Measurements from ENCODE around the gene ZP1. TPM values are rescaled to one million over a fixed set of nuclear protein-coding genes. Genes with fewer than 3 reads are reported as not detected.
A peak's percentile ranks its signal among the peaks of the same experiment; 100 is the strongest.

ZP1 gene
- total RNA-seq, 1 donor from 2014 or later, result 0.31 TPM

DNA sequence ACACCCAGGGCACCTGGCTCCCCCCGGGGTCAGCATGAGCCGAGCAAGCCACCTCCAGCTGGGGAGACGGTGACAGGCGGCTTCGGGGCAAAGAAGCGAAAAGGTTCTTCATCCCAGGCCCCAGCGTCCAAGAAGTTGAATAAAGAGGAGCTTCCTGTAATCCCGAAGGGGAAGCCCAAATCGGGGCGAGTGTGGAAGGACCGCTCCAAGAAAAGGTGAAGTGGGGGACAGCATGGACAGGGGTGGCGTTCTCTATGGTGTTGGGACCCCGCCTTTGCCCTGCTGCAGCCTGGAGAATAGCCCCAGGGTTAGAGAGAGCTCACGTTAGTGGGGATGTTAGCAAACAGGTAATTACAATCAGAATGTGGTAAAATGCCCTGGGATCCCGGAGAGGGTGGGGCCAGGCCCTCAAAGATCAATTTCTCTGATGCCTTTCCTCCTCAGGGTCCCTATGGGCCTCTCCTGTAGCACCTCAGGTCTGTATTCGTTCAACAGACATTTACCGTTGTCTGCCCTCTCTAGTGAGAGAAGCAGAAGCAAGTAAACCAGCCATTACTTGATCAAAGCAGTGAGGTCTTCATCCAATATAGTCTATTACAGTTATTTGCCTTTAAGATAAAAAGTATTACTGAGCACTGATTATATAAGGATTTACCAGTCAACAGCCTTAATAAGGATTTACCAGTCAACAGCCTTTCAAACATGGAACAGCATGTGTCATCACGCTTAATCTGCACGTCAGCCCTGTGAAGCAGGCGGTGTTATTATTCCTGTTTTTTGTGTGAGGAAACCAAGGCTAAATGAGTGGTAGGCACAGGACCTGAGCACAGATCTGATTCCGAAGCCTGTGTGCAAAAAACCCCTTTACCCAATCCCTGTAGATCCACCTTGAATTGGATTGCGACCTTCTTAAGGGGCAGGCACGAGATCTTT is 24.4 kb upstream of the ZP1 start:
- Mint-ChIP-seq H3K4me1 (peaks cover 48% of the 10 kb centered on the region), H3K4me3 (peak overlapping the region; percentile 84), H3K27me3 (ENCODE audit: low read depth) (no peaks in the 10 kb centered on the region), H3K27ac (peak overlapping the region; percentile 96), H3K36me3 (no peaks in the 10 kb centered on the region), H3K9me3 (no peaks in the 10 kb centered on the region)
- TF ChIP-seq, protein P1, sequence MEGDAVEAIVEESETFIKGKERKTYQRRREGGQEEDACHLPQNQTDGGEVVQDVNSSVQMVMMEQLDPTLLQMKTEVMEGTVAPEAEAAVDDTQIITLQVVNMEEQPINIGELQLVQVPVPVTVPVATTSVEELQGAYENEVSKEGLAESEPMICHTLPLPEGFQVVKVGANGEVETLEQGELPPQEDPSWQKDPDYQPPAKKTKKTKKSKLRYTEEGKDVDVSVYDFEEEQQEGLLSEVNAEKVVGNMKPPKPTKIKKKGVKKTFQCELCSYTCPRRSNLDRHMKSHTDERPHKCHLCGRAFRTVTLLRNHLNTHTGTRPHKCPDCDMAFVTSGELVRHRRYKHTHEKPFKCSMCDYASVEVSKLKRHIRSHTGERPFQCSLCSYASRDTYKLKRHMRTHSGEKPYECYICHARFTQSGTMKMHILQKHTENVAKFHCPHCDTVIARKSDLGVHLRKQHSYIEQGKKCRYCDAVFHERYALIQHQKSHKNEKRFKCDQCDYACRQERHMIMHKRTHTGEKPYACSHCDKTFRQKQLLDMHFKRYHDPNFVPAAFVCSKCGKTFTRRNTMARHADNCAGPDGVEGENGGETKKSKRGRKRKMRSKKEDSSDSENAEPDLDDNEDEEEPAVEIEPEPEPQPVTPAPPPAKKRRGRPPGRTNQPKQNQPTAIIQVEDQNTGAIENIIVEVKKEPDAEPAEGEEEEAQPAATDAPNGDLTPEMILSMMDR (IDR thresholded peaks at IDR 0.05; ENCODE audit: unreplicated experiment), result no peak
- no peak for DNase-seq (ENCODE audit: low spot score in 2 of 2, unreplicated experiment in 2 of 2)

DNA sequence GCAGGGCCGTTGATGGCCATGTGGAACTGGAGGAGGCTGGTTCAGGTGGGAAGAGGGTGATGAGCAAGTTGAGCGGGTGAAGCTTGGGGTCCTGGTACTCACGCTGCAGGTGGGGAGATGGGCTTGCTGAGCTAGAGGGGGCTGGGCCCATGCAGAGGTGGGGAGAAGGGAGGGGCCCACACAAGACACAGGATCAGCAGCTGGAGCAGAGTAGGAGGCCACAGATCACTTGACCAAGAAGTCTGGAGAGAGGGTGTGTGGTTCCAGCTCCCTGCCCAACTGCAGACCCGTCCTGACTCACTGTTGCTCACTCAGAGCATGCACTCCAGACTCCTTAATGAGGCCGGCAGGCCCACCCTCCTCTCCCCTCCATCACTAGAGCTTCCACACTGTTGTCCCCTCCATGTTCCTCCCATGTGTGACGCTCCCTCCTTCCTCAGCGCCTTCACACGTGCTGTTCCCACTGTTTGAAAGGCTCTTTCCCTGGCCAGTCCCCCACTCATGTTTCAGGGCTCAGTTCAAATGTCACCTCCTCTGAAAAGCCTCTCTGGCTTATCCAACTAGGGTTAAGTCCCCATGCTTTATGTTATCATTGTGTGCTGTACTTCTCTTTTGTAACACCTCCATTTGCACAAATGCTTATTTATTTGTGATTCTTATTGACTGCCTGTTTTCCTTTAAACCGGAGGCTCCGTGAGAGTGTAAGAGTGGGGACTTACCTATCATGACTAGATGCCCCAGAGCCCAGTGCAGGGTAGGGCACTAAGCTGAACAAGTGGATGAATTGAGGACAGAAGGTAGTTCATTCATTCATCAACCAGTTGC is 23.1 kb upstream of the ZP1 start:
- Mint-ChIP-seq H3K4me3 (peak overlapping the region; percentile 84), H3K9me3 (no peaks in the 10 kb centered on the region), H3K36me3 (peaks cover 5% of the 10 kb centered on the region), H3K27ac (no peak overlapping the region), H3K4me1 (peaks cover 48% of the 10 kb centered on the region), H3K27me3 (ENCODE audit: low read depth) (no peaks in the 10 kb centered on the region)
- DNase-seq (ENCODE audit: low spot score in 2 of 2, unreplicated experiment in 2 of 2), result no peak
- TF ChIP-seq, protein P1 (IDR thresholded peaks at IDR 0.05; ENCODE audit: unreplicated experiment), result no peak

GRCh38 chr11:60844870-60845221 is 22.5 kb upstream of the ZP1 start:
- TF ChIP-seq, protein P1 (IDR thresholded peaks at IDR 0.05; ENCODE audit: unreplicated experiment), result no peak
- H3K36me3 Mint-ChIP-seq, result peaks cover 5% of the 10 kb centered on the region
- H3K4me1 Mint-ChIP-seq, result peaks cover 48% of the 10 kb centered on the region
- no peak for DNase-seq (ENCODE audit: low spot score in 2 of 2, unreplicated experiment in 2 of 2)
- H3K4me3 Mint-ChIP-seq, result peak overlapping the region; percentile 84
- no peaks in the 10 kb centered on the region for H3K9me3 Mint-ChIP-seq
- H3K27ac Mint-ChIP-seq, result no peak overlapping the region
- no peaks in the 10 kb centered on the region for H3K27me3 Mint-ChIP-seq (ENCODE audit: low read depth)

GRCh38 chr11:60845338-60845737 is 22.0 kb upstream of the ZP1 start:
- peaks cover 5% of the 10 kb centered on the region for H3K36me3 Mint-ChIP-seq
- TF ChIP-seq, protein P1 (IDR thresholded peaks at IDR 0.05; ENCODE audit: unreplicated experiment), result no peak

GRCh38 chr11:60847281-60847680 is 20.1 kb upstream of the ZP1 start:
- H3K4me3 Mint-ChIP-seq, result no peak overlapping the region
- TF ChIP-seq, protein P1 (IDR thresholded peaks at IDR 0.05; ENCODE audit: unreplicated experiment), result no peak
- no peaks in the 10 kb centered on the region for H3K27me3 Mint-ChIP-seq (ENCODE audit: low read depth)
- peaks cover 31% of the 10 kb centered on the region for H3K4me1 Mint-ChIP-seq
- H3K36me3 Mint-ChIP-seq, result peaks cover 13% of the 10 kb centered on the region
- H3K27ac Mint-ChIP-seq, result no peak overlapping the region
- H3K9me3 Mint-ChIP-seq, result no peaks in the 10 kb centered on the region
- no peak for DNase-seq (ENCODE audit: low spot score in 2 of 2, unreplicated experiment in 2 of 2)

More at GRCh38 chr11:60845338-60845737, 22.0 kb upstream of the ZP1 start:
- H3K9me3 Mint-ChIP-seq, result no peaks in the 10 kb centered on the region
- peaks cover 46% of the 10 kb centered on the region for H3K4me1 Mint-ChIP-seq
- no peak overlapping the region for H3K27ac Mint-ChIP-seq
- no peaks in the 10 kb centered on the region for H3K27me3 Mint-ChIP-seq (ENCODE audit: low read depth)
- H3K4me3 Mint-ChIP-seq, result no peak overlapping the region
- no peak for DNase-seq (ENCODE audit: low spot score in 2 of 2, unreplicated experiment in 2 of 2)
